Transverse colon (tissue), 4 donors: ENCODE data around the gene EXOC6. TPM values are rescaled to one million over a fixed set of nuclear protein-coding genes. Genes with fewer than 3 reads are reported as not detected.

Source experiments
- DNase-seq: peaks from one replicate; pipeline ENCODE4 v3.0.0-alpha.2; 2019
- H3K27ac ChIP-seq, 4 donors: fragments of 200-600 bp; sonication (generic); 2 replicates each; pipeline ENCODE4 v1.5.1; 2016 to 2018; ENCODE audit warnings: inconsistent platforms in 4 of 4
- H3K27me3 ChIP-seq: fragments of 200-600 bp; sonication (generic); 2 replicates; pipeline ENCODE4 v1.5.1; 2017; ENCODE audit warnings: inconsistent platforms
- H3K36me3 ChIP-seq, 4 donors: fragments of 200-600 bp; sonication (generic); 2 replicates each; pipeline ENCODE4 v1.5.1; 2017 to 2019; ENCODE audit warnings: inconsistent platforms in 4 of 4
- H3K4me1 ChIP-seq, 4 donors: fragments of 200-600 bp; sonication (generic); 2 replicates each; pipeline ENCODE4 v1.5.1; 2017 to 2020; ENCODE audit warnings: inconsistent platforms in 4 of 4
- H3K4me3 ChIP-seq, 4 donors: fragments of 200-600 bp; sonication (generic); 1 replicate in 1 of 4; 2 replicates in 3 of 4; pipeline versions ENCODE4 v1.5.1 to v1.6.1; 2017 to 2019; ENCODE audit warnings: inconsistent platforms in 4 of 4
- H3K9me3 ChIP-seq, 2 donors: fragments of 200-600 bp; sonication (generic); 2 replicates each; pipeline ENCODE4 v1.5.1; 2017 to 2019; ENCODE audit warnings: inconsistent platforms in 2 of 2
- EP300 ChIP-seq: sonication (generic); formaldehyde crosslinking; IDR thresholded peaks from one replicate; pipeline ENCODE4 v1.6.1; 2017; ENCODE audit warnings: antibody characterized with exemption, low read depth
- POLR2A ChIP-seq: fragments of 450-650 bp; IDR thresholded peaks from one replicate; pipeline ENCODE4 v1.6.1; 2016; ENCODE audit warnings: antibody characterized with exemption, mild to moderate bottlenecking, moderate library complexity
- POLR2AphosphoS5 ChIP-seq, 3 donors: sonication (generic); formaldehyde crosslinking; IDR thresholded peaks; one replicate each; pipeline ENCODE4 v1.6.1; 2016; ENCODE audit warnings: antibody characterized with exemption in 3 of 3
- WGBS, 2 donors: methylation state at CpG; one replicate each; pipeline ENCODE4 v1.1.5; 2018; ENCODE audit warnings: low coverage in 1 of 2; 5-methylcytosine and 5-hydroxymethylcytosine counted together
- in situ Hi-C, 4 donors: fragments of 200-750 bp; cut with MboI; loops; one replicate each; pipeline versions ENCODE4 v1.15.0 to v1.15.1; 2017; ENCODE audit warnings: low sequenced_read_pairs in 3 of 4, low pct_ligation_motif_present in 1 of 4, low pct_unique_long_range_greater_than_20kb in 1 of 4
- intact Hi-C: fragments of 100-400 bp; cut with DNase I; formaldehyde crosslinking; loops from one replicate; pipeline ENCODE4 v1.15.1; 2023; ENCODE audit warnings: low total_unique reads
- total RNA-seq, 4 donors: library from RNA; depleted of rRNA; stranded (reverse); fragments of >200 nt; gene quantifications; one replicate each; pipeline ENCODE4 v1.1.0, GENCODE V29; 2016
- TF ChIP-seq, protein P1 (sequence below), 5 experiments: fragments of 200-600 bp in 3 of 5; fragments of 450-650 bp in 2 of 5; sonication (generic) in 3 of 5; IDR thresholded peaks; 1 replicate in 2 of 5; 2 replicates in 3 of 5; pipeline ENCODE4 v1.5.1; 2016 to 2017; ENCODE audit warnings: antibody characterized with exemption in 5 of 5, inconsistent platforms in 3 of 5, mild to moderate bottlenecking in 2 of 5, moderate library complexity in 1 of 5

Gene EXOC6
- total RNA-seq, 4 donors from 2014 or later: 1.9 to 13.1 (median 11.6) TPM

DNA sequence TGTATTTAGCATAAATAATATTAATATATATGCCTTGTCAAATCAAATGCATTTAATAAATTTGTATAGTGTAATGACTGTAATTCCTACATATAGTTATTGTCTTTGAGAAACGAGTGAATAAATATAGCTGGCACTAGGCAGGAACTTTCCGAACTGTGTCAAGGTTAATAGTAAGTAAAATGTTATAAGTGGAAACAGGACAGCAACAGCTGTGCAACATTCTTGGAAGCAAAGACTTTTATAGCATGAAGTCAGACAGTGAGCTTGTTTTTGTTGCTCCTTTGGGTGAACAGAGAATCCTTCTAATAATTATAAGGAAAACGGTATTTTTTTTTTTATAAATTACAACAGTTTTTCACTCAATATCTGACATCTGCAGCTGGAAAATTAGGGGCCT is 14.0 kb upstream of the EXOC6 start:
- H3K9me3 ChIP-seq: no peaks in the 10 kb centered on the region
- no peak overlapping the region for H3K27ac ChIP-seq
- DNase-seq: no peak
- H3K36me3 ChIP-seq: no peaks in the 10 kb centered on the region
- TF ChIP-seq POLR2AphosphoS5 (IDR thresholded peaks at IDR 0.05) (no peak), EP300 (no peak), POLR2A (no peak)
- TF ChIP-seq, protein P1, sequence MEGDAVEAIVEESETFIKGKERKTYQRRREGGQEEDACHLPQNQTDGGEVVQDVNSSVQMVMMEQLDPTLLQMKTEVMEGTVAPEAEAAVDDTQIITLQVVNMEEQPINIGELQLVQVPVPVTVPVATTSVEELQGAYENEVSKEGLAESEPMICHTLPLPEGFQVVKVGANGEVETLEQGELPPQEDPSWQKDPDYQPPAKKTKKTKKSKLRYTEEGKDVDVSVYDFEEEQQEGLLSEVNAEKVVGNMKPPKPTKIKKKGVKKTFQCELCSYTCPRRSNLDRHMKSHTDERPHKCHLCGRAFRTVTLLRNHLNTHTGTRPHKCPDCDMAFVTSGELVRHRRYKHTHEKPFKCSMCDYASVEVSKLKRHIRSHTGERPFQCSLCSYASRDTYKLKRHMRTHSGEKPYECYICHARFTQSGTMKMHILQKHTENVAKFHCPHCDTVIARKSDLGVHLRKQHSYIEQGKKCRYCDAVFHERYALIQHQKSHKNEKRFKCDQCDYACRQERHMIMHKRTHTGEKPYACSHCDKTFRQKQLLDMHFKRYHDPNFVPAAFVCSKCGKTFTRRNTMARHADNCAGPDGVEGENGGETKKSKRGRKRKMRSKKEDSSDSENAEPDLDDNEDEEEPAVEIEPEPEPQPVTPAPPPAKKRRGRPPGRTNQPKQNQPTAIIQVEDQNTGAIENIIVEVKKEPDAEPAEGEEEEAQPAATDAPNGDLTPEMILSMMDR (IDR thresholded peaks at IDR 0.05): no peak
- no peak overlapping the region for H3K4me3 ChIP-seq
- 70 to 72% methylated on average over 3 of the region's 3 CpGs for WGBS, 2 donors
- H3K4me1 ChIP-seq: no peaks in the 10 kb centered on the region
- H3K27me3 ChIP-seq: no peaks in the 10 kb centered on the region
- intact Hi-C loops: no loop called here
- in situ Hi-C loops: no loop called here

DNA sequence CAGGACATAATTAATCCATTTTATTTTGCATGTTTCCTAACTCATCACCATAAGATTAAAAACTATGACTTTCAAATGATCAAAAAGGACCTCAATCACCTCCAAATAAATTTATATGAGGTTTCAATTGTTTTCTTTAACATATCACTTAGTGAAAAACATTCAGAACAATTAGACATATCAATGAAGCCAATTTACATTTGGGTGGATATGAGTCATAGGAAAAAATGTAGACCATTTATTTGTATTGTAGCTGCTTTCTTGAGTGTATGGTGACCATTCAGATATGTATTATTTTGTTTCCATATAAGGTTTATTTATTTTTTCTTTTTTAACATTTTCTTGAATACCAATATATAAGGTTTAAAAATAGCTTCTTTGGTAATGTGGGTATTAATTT is 13.3 kb upstream of the EXOC6 start:
- TF ChIP-seq EP300 (no peak), POLR2AphosphoS5 (IDR thresholded peaks at IDR 0.05) (no peak), POLR2A (no peak)
- TF ChIP-seq, protein P1 (IDR thresholded peaks at IDR 0.05): no peak
- intact Hi-C loops: no loop called here
- H3K36me3 ChIP-seq: no peaks in the 10 kb centered on the region
- in situ Hi-C loops: no loop called here
- H3K4me1 ChIP-seq: no peaks in the 10 kb centered on the region
- H3K27ac ChIP-seq: no peak overlapping the region
- H3K27me3 ChIP-seq: no peaks in the 10 kb centered on the region
- DNase-seq: no peak
- H3K9me3 ChIP-seq: no peaks in the 10 kb centered on the region
- no peak overlapping the region for H3K4me3 ChIP-seq

DNA sequence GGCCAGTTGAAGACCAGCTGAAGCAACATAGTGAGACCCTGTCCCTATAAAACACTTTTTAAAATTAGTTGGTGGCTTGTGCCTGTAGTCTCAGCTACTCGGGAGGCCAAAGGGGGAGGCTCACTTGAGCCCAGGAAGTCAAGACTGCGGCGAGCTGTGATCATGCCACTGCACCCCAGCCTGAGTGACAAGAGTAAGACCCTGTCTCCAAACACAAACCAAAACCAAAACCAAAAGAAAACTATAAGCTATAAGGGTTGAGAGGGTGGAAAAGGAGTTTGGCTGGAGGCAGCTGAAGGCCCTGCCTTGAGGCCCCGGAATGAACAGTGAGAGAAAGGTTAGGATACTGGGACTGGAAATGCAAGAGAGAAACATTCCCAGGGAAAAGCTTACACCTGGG is 10.9 kb upstream of the EXOC6 start:
- WGBS, 2 donors: 67 to 89% methylated on average over 4 of the region's 4 CpGs

DNA sequence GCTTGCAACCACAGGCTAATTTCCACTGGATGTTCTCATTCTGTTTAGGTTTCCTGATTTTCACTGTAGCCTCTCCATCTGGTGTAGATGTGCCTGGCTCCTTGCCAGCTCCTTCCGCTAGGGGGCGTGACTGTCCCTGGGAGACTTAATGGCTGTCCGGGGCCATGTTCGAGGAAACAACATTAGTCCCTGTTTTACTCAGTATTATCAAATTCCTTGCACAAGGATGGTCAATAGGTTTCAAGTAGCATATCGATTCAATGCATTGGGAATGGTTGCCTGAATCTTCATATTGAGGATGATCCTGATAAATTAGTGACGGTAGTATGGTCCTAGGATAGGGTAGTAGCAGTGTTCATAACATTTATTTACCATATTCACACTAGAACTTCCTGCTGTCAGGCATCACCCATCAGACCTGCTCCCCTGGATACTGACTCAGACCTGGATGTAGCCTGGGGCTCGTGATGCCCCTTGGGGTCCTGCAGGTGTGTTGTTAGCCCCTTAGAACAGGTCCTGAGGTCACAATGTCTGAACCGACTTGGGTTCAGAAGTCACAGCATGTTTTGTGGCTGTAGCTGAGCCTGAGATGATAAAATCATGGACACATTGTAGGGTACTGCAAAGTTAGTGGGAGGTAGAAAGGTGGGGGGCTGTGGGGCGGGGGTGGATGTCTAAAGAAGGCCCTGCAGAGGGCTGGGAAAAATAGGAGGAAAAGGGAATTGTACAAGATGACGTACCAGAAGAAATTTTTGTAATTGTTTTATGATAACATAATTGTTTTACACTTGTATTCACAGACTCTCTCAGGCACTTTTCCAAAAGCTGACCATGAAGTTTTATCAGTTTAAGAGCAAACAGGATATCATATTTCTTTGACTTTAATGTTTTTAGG is 8.9 kb upstream of the EXOC6 start:
- WGBS, 2 donors: 24 to 35% methylated on average over 7 to 10 of the region's 10 CpGs
- H3K9me3 ChIP-seq: no peaks in the 10 kb centered on the region
- H3K27ac ChIP-seq: peak overlapping the region in 1 of 4 donors; percentile 22
- no peaks in the 10 kb centered on the region for H3K36me3 ChIP-seq
- peak; percentile 68 for DNase-seq
- H3K4me3 ChIP-seq: no peak overlapping the region
- TF ChIP-seq EP300: no peak
- TF ChIP-seq, protein P1 (IDR thresholded peaks at IDR 0.05): peak in 3 of 5 experiments; percentile 12 to 32 (median 26)
- TF ChIP-seq POLR2AphosphoS5 (IDR thresholded peaks at IDR 0.05): no peak
- peaks cover 0 to 7% (median 0%) of the 10 kb centered on the region in 4 donors for H3K4me1 ChIP-seq
- no peaks in the 10 kb centered on the region for H3K27me3 ChIP-seq
- intact Hi-C loops (no loop called here), in situ Hi-C loops (no loop called here)

More for the DNA sequence above, 10.9 kb upstream of the EXOC6 start:
- Histone ChIP-seq H3K4me1 (no peaks in the 10 kb centered on the region), H3K9me3 (no peaks in the 10 kb centered on the region), H3K4me3 (no peak overlapping the region), H3K27me3 (no peaks in the 10 kb centered on the region), H3K36me3 (no peaks in the 10 kb centered on the region), H3K27ac (no peak overlapping the region)
- DNase-seq: no peak
- intact Hi-C loops (no loop called here), in situ Hi-C loops (no loop called here)
- TF ChIP-seq, protein P1 (IDR thresholded peaks at IDR 0.05): no peak
- no peak for TF ChIP-seq EP300
- no peak for TF ChIP-seq POLR2AphosphoS5 (IDR thresholded peaks at IDR 0.05)
- no peak for TF ChIP-seq POLR2A
